ENCODE results near the gene PARD3.
"Not testable (repeated sequence)": the region's sequence is repeated elsewhere in the genome, so short reads cannot be mapped to it uniquely, and the experiment has no call there.

Gene PARD3

DNA sequence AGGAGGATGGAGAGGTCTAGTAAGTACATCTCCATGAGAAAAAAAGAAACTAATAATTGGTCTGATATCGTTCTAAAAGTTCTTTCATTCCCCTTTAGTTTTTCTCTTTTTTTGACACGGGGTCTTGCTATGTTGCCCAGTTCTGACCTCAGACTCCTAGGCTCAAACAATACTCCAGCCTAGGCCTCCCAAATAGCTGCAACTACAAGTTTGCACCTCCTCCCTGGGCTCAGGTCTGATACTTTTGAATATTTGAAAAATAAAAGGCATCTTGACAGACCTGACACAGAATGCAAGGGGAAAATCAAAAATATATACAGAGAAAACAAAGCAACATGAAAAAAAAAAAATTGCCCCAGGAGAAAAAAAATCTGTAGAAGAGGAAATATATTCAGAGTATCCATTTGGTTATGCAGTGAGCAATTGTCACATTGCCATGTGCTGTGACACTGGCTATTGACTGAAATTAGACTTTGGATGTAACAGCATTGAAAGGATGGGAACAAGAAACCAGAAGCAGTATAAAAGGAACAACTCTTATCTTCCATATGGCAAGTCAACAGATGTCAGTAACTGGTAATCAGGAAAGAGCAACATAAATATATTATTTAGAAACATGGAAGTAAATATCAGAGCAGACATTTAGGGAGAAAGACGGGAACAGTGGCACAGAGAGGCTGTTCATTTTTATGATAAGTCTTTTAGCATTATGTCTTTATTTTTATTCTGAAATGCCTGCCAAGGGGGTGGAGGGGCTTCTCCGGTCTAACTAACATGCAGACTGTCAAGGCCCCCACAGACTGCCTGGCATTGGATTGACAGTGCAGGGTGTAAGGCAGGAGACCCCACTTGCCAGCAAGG, 408.4 kb downstream of the PARD3 start:
- no peak for DNase-seq

DNA sequence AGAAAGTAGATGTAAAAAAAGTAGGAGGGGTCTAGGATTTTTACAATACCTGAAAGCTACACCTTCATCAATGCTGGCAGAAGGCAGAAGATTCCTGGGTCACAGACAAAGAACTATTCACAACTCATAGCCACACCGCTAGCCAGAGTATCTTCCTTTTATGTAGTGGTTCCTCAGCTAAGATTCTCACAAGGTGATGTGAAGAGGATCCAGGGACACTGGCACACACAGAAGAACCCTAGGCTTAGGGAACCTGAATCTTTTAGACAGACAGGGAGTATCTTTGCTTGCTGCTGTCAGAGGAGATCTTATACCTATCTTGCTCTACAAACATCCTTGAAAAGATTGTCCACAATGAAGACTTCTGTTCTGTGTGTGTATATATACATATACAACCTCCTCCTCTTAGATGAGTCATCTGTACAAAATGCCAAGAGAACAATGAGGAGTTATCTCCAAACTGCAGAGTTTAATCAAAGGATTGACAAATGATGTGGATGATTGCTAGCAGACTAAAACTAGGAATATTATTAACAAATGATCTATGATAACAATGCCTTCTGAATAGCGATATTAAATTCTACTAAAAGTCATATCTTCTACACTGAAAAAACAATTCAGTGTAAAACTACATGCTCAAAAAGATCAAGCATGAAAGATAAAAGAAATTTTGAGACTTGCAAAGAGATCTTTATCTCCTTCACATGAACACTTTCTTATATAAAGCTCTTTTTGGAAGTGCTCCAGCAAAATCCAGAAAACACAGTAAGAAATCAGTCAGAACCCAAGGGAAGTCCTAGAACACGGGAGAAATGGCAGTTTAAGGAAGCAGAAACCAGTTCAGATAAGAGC, 409.3 kb downstream of the PARD3 start:
- no peak for DNase-seq

GRCh38 chr10:34403512-34403911, 411.6 kb downstream of the PARD3 start:
- no peak for DNase-seq

GRCh38 chr10:34400075-34400474, 415.0 kb downstream of the PARD3 start:
- DNase-seq = no peak

DNA sequence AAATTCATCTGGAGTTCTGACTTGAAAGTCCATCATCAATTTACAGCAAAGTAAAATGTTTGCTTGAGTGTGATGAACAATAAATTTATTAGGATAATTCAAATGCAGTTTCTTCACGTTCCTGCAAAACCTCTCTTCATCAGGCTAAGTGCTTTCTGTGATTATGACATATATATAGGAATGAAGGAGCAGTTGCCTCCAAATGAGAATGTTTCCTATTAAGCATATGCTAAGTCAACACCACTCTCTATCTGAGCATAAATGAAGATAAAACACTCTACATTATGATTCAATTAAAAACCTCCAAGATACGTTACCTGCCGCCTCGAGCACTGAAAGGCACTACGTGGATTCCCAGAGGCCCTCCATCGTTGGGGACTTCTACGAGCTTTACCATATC, 416.1 kb downstream of the PARD3 start:
- no peak for DNase-seq

DNA sequence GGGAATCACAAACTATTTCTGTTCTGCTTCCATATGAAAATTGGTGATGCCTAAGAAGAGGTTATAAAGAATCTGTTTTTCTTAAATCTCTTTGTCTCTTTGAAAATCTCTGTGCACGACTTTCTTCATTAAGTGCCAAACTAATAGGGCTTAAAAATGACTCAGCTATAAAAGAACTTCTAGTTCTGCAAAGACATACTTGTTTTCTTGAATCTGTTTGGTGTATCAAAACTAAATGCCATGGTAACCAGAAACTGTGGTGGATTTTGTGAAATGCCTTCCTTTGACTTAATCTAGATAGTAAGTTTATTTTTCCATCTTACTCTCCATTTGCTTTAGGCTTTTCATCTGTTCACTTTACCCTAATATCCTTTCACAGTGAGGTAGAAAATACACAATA, 417.8 kb downstream of the PARD3 start:
- DNase-seq = peak in 1 of 2 experiments; percentile 9

- DNase-seq = peak; percentile 83 to 89
Measured at GRCh38 chr10:34396663-34397062, 418.4 kb downstream of the PARD3 start.

DNA sequence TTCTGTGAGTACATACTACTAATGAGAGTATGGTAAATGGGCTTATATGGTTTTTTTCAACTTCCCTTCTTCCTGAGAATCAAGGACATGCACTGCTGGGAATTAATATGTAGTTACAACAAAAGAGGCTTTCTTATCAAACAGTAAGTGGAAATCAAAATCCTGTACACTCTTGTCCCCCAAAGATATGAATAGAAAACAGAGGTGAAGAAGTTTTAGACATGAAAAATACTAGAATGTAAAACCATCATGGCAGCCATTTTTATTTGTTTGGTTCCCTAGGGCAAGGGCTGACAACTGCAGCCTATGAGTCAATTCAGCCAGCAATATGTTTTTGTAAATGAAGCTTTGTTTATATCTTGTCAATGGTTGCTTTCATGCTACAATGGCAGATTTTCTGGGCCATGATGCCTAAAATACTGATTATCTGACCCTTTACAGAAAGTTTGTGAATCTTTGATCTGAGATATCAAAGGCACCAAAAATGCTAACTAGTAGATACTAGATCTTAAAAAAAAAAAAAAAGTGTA, 422.4 kb downstream of the PARD3 start:
- DNase-seq = no peak

DNA sequence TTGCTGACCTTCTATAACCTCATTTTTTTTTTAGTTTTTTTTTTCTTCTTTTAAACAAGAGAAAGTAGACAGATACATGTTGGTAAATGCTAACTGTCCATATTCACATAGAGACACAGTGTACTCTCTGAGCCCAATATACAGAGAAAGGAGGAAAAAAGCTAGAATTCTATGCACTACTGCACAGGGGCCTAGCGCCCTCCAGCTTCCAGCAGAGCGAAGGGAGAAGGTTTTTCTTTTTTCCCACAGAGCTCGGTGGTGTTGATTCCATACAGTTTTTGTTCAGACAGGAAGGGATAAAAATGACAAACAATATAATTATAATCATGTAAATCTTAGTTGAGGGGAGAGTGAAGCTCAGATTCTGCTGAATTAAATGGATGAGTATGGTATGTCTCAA, 423.9 kb downstream of the PARD3 start:
- not testable (repeated sequence) for DNase-seq

DNA sequence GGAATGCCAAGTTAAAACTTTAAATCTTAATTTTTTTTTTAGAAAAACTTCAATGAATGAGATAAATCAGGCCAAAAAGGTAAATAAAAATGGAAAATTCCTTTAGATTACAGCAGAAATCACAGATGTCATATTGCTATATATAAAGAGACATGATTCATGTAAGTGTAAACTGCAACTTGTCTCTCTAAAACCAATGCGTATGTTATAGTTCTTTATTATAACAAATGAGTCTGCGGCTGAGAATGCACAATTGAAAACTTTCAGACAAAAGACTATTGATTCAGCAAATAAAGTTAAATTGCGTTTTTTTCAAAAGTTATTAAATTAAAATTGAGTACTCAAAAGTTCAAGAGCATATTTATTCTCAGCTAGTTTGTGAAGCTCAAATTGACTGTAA, 425.3 kb downstream of the PARD3 start:
- DNase-seq = no peak

DNA sequence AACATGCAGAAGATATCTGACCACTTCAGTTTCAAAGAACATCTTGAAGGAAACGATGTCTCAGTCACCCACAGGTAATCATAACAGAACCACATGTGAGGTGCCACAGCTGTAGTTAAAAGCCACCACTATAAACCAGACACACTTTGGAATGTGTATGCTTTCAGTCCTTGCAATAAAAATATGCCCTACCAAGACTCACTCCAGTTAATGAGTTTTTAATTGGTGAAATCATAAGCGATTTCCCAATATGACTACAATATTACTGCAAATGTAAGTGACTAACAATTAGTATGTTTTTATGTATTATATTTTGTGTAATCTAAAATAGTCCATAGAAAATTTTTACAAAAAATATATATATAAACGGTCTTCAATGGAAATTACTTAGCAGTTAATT, 428.2 kb downstream of the PARD3 start:
- DNase-seq = no peak

GRCh38 chr10:34384372-34384771, 430.7 kb downstream of the PARD3 start:
- DNase-seq = no peak

GRCh38 chr10:34382626-34383025, 432.5 kb downstream of the PARD3 start:
- DNase-seq = no peak

GRCh38 chr10:34380856-34381255, 434.2 kb downstream of the PARD3 start:
- no peak for DNase-seq

GRCh38 chr10:34378297-34378696, 436.8 kb downstream of the PARD3 start:
- no peak for DNase-seq

GRCh38 chr10:34377833-34378232, 437.3 kb downstream of the PARD3 start:
- no peak for DNase-seq

- no peak for DNase-seq
Measured at GRCh38 chr10:34374356-34375045, 440.6 kb downstream of the PARD3 start.

GRCh38 chr10:34373211-34373610, 441.9 kb downstream of the PARD3 start:
- DNase-seq = no peak

- DNase-seq = no peak
Measured at GRCh38 chr10:34372509-34372908, 442.6 kb downstream of the PARD3 start.

DNA sequence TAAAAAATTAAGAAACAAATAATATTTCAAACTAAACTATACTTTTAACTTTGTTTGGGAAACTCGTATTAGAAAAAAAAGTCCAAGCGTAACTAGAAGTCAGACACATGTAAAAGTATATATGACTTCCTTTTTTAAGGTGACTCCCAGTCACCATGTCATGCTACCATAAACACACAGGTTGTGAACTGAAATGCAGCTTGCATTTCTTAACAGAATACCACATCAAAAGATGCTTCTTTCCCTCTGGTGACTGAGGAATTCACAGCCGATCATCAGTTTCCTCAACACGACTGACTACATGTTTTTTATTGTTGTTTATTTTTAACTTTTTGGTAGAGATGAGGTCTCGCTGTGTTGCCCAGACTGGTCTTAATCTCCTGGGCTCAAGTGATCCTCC, 445.0 kb downstream of the PARD3 start:
- no peak for DNase-seq

GRCh38 chr10:34369120-34369519, 446.0 kb downstream of the PARD3 start:
- no peak for DNase-seq

- DNase-seq = no peak
Measured at GRCh38 chr10:34364253-34365037, 450.7 kb downstream of the PARD3 start.
